Body of pancreas (tissue), 4 donors: ENCODE measurements around the gene CORO7.

ENCODE experiments used
- POLR2A ChIP-seq, 3 donors: fragments of 450-650 bp; IDR thresholded peaks; one replicate each; pipeline ENCODE4 v1.6.1; 2016; ENCODE audit warnings: antibody characterized with exemption in 3 of 3, mild to moderate bottlenecking in 2 of 3
- TF ChIP-seq, protein P1 (sequence below), 7 experiments: fragments of 450-650 bp in 4 of 7; fragments of 200-600 bp in 3 of 7; sonication (generic) in 3 of 7; IDR thresholded peaks; one replicate each; pipeline ENCODE4 v1.5.1; 2016 to 2019; ENCODE audit warnings: antibody characterized with exemption in 7 of 7

- TF ChIP-seq, protein P1, sequence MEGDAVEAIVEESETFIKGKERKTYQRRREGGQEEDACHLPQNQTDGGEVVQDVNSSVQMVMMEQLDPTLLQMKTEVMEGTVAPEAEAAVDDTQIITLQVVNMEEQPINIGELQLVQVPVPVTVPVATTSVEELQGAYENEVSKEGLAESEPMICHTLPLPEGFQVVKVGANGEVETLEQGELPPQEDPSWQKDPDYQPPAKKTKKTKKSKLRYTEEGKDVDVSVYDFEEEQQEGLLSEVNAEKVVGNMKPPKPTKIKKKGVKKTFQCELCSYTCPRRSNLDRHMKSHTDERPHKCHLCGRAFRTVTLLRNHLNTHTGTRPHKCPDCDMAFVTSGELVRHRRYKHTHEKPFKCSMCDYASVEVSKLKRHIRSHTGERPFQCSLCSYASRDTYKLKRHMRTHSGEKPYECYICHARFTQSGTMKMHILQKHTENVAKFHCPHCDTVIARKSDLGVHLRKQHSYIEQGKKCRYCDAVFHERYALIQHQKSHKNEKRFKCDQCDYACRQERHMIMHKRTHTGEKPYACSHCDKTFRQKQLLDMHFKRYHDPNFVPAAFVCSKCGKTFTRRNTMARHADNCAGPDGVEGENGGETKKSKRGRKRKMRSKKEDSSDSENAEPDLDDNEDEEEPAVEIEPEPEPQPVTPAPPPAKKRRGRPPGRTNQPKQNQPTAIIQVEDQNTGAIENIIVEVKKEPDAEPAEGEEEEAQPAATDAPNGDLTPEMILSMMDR (IDR thresholded peaks at IDR 0.05) = no peak
- TF ChIP-seq POLR2A (IDR thresholded peaks at IDR 0.05) = no peak
These were observed 54.5 kb downstream of the CORO7 start for GRCh38 chr16:4361944-4362311.
